Smooth muscle cell of trachea (primary cell): ENCODE measurements around the gene CTAGE8. TPM values are rescaled to one million over a fixed set of nuclear protein-coding genes. Genes with fewer than 3 reads are reported as not detected.

ENCODE experiments used
- total RNA-seq: library from RNA; depleted of rRNA; stranded (reverse); fragments of >200 nt; gene quantifications from 2 replicates; pipeline ENCODE4 v1.2.1, GENCODE V29; 2014

Gene CTAGE8, protein sequence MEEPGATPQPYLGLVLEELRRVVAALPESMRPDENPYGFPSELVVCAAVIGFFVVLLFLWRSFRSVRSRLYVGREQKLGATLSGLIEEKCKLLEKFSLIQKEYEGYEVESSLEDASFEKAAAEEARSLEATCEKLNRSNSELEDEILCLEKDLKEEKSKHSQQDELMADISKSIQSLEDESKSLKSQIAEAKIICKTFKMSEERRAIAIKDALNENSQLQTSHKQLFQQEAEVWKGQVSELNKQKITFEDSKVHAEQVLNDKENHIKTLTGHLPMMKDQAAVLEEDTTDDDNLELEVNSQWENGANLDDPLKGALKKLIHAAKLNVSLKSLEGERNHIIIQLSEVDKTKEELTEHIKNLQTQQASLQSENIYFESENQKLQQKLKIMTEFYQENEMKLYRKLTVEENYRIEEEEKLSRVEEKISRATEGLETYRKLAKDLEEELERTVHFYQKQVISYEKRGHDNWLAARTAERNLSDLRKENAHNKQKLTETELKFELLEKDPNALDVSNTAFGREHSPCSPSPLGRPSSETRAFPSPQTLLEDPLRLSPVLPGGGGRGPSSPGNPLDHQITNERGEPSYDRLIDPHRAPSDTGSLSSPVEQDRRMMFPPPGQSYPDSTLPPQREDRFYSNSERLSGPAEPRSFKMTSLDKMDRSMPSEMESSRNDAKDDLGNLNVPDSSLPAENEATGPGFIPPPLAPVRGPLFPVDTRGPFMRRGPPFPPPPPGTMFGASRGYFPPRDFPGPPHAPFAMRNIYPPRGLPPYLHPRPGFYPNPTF
- total RNA-seq, result not detected in 2 replicates

DNA sequence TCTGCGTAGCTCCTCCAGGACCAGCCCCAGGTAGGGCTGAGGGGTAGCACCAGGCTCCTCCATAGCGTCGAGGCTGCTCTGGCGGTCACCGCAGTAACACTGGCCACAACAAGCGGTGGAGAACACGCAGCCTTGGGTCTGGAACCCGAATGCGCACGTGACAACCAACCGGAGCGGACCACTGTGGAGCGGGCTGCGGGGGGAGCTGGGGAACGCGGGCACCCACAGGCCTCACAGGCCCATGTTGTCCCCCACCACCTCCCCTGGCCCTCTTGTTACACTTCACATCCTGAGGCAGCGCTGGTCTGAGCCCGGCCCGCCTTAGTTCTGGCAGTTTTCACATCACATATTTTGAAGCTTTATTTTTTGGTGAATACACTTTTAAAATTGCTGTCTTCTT is at the start of gene CTAGE8:
TSS of gene CTAGE8 (minus strand) at position 101 of the 400 bp plus-strand sequence. CDS start at position 63, 38 bp downstream.

DNA sequence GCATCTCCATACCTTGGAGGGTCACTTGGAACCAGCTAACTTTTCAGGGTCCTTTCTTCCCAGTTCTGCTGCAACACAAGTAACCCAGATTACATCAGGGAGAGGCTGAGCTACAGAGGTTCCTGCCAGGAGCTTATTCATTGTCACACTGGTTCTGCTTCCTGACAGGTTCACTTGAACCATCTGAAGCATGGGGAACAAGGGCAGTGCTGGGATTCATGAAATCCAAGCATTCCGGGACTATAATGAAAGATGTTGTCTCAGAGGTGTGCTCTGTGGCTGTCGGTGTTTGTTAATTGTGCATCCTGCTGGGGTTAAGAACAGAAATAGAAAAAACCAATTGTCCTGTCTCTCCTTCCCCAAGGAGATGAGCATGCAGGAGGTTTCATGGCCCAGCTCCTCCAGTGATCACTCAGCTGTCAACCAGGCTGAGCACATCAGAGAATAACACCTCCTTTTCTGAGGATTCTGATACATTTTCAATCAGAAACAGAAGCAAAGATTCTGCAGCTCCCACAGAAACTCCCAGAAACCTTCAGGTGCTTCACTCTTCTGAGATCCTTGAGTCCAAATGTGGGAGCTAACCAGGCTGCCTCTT is 42.9 kb upstream of the CTAGE8 start, which contains the start of gene OR2A1:
TSS of gene OR2A1 (plus strand) at position 548 of the 598 bp plus-strand sequence. CDS start 5,706 bp downstream, outside the sequence.

DNA sequence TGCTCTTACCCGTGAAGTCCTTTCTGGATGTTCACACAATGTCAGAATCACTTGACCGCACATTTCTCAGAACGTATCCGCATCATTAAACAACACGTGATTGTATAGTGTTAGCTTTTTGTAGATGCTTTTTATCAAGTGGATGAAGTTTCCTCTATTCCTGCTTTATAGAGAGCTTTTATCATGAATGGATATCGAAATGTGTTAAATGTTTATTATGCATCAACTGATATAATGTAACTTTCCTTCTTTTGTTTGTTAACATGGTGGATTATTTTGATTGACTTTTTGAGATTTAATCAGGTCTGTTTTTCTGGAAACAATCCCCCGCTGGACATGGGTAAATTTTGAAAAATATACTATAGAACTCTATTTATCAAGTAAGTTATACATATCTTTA is 4.4 kb downstream of the CTAGE8 start, which contains the start of gene OR2A7:
TSS of gene OR2A7 (minus strand) at position 101 of the 400 bp plus-strand sequence. CDS start 5,164 bp downstream, outside the sequence.

DNA sequence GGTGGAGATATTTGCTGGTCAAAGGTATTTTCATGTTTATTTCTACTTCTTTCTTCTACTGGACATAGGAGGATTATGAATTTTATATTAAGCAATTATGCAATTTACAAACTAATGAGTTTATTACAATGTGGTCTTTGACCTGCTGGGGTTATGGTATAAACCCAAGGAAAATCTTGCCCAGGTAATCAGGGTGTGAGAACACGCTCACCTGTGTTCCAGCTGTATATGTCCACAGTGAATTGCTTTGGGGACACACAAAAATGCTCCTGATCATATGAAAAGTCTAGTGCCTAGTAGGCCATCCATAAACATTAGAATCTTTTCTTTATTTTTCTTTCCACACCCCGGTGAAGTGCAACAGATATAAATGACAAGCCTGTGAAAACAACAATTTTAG is 29.7 kb downstream of the CTAGE8 start, which contains the start of gene OR2A42:
TSS of gene OR2A42 (minus strand) at position 241 of the 400 bp plus-strand sequence. CDS start 6,762 bp downstream, outside the sequence.

Other genes with a start within 250 kb of the CTAGE8 start
- gene OR2A5, start 220.3 kb downstream of the CTAGE8 start, total RNA-seq, result not detected in 2 replicates
- gene OR2A25, start 199.5 kb downstream of the CTAGE8 start, total RNA-seq, result not detected in 2 replicates
- not detected in 2 replicates for gene OR2A12, start 183.0 kb downstream of the CTAGE8 start, total RNA-seq
- gene OR2A2, start 159.7 kb downstream of the CTAGE8 start, total RNA-seq, result not detected in 2 replicates
- not detected in 2 replicates for gene OR2A14, start 146.1 kb downstream of the CTAGE8 start, total RNA-seq
- 1.3 and 2.0 TPM in 2 replicates for gene CTAGE4, start 85.8 kb downstream of the CTAGE8 start, total RNA-seq
- 2.3 and 2.8 TPM in 2 replicates for gene ARHGEF35, start 73.5 kb downstream of the CTAGE8 start, total RNA-seq
- 0.15 TPM in 1 of 2 replicates, not detected in the other for gene OR2A42, start 29.7 kb downstream of the CTAGE8 start, total RNA-seq
- gene OR2A7, start 4.5 kb downstream of the CTAGE8 start, total RNA-seq, result 0.29 and 0.33 TPM in 2 replicates
- gene OR2A1, start 43.1 kb upstream of the CTAGE8 start, total RNA-seq, result under 0.01 and 0.15 TPM in 2 replicates
- gene ARHGEF5, start 86.1 kb upstream of the CTAGE8 start, total RNA-seq, result 3.3 and 4.5 TPM in 2 replicates
- gene NOBOX, start 134.4 kb upstream of the CTAGE8 start, total RNA-seq, result not detected in 2 replicates